Caco-2 (cell line): Measurements from ENCODE around the gene ANKRD42. TPM values are rescaled to one million over a fixed set of nuclear protein-coding genes. Genes with fewer than 3 reads are reported as not detected.

ENCODE experiments used
- BruUV-seq: library from RNA; stranded (reverse); fragments of 400-500 nt; replicated peaks from 2 replicates; lab custom pipeline; 2021; lab: Mats Ljungman, UMichigan
- CTCF ChIA-PET: fragments of 300-600 bp; sonication (Branson Sonifier 250); formaldehyde crosslinking; loops from one replicate; lab custom pipeline; 2022; ENCODE audit warnings: antibody characterized with exemption; lab: Charles Lee
- POLR2A ChIA-PET: fragments of 300-600 bp; sonication (Branson Sonifier 250); formaldehyde crosslinking; loops from one replicate; lab custom pipeline; 2022; ENCODE audit warnings: antibody characterized with exemption; lab: Charles Lee
- DNase-seq, 2 experiments: peaks; one replicate each; pipeline versions ENCODE4 v3.0.0 to v3.0.0-alpha.2; 2020 to 2022
- H3K27me3 ChIP-seq: replicated peaks from 2 replicates; pipeline ENCODE4 v1.6.0; 2011; ENCODE audit warnings: low read length; ENCODE audit not compliant: control insufficient read depth, insufficient read depth
- H3K36me3 ChIP-seq: 2 replicates; pipeline ENCODE4 v1.5.1; 2011; ENCODE audit warnings: low read length; ENCODE audit not compliant: control insufficient read depth, insufficient read depth
- H3K4me1 ChIP-seq: fragments of 250-450 bp; sonication (Bioruptor Pico); 2 replicates; pipeline ENCODE4 v1.5.1; 2020; ENCODE audit warnings: mild to moderate bottlenecking
- H3K4me3 ChIP-seq: 2 replicates; pipeline ENCODE4 v1.5.1; 2011; ENCODE audit warnings: low read depth, mild to moderate bottlenecking, control low read depth, low read length
- H3K9me3 ChIP-seq: fragments of 250-450 bp; sonication (Bioruptor Pico); 2 replicates; pipeline ENCODE4 v1.5.1; 2020; ENCODE audit warnings: mild to moderate bottlenecking, moderate library complexity
- H3K27ac Mint-ChIP-seq: one replicate; pipeline ENCODE4 v1.8.0; 2022; ENCODE audit warnings: mixed read lengths; ENCODE audit not compliant: unreplicated experiment
- H3K27me3 Mint-ChIP-seq: one replicate; pipeline ENCODE4 v1.8.0; 2022; ENCODE audit warnings: mixed read lengths; ENCODE audit not compliant: insufficient read depth, unreplicated experiment
- H3K36me3 Mint-ChIP-seq: one replicate; pipeline ENCODE4 v1.8.0; 2022; ENCODE audit warnings: mild to moderate bottlenecking, mixed read lengths; ENCODE audit not compliant: insufficient read depth, unreplicated experiment
- H3K4me1 Mint-ChIP-seq: one replicate; pipeline ENCODE4 v1.8.0; 2022; ENCODE audit warnings: low read depth, mixed read lengths; ENCODE audit not compliant: unreplicated experiment
- H3K4me3 Mint-ChIP-seq: one replicate; pipeline ENCODE4 v1.8.0; 2022; ENCODE audit warnings: mild to moderate bottlenecking, moderate library complexity, mixed read lengths; ENCODE audit not compliant: unreplicated experiment
- H3K9me3 Mint-ChIP-seq: one replicate; pipeline ENCODE4 v1.8.0; 2022; ENCODE audit warnings: mixed read lengths; ENCODE audit not compliant: unreplicated experiment
- CTCF ChIP-seq, 2 experiments: fragments of 200-600 bp in 1 of 2; IDR thresholded peaks; 1 replicate in 1 of 2; 2 replicates in 1 of 2; pipeline versions ENCODE4 v1.5.1 to v1.8.0; 2011 to 2022; ENCODE audit warnings: antibody characterized with exemption in 1 of 2, control low read depth in 1 of 2, inconsistent platforms in 1 of 2, low read depth in 1 of 2, low read length in 1 of 2, mild to moderate bottlenecking in 1 of 2, moderate library complexity in 1 of 2; ENCODE audit not compliant: insufficient read depth in 1 of 2, severe bottlenecking in 1 of 2, unreplicated experiment in 1 of 2
- intact Hi-C: fragments of 100-400 bp; cut with micrococcal nuclease; formaldehyde crosslinking; loops from one replicate; pipeline ENCODE4 v1.10.0; 2022; ENCODE audit not compliant: unreplicated experiment
- total RNA-seq: library from RNA; stranded (reverse); gene quantifications from 2 replicates; pipeline ENCODE4 v1.2.3, GENCODE V29; 2022

Gene ANKRD42
- total RNA-seq, 1 experiment from 2014 or later: 8.3 TPM

- Mint-ChIP-seq H3K9me3 (no peaks in the 10 kb centered on the region), H3K36me3 (peaks cover 65% of the 10 kb centered on the region), H3K4me1 (peaks cover 22% of the 10 kb centered on the region), H3K27ac (peak overlapping the region; percentile 99), H3K27me3 (no peaks in the 10 kb centered on the region), H3K4me3 (peak overlapping the region; percentile 95)
- Histone ChIP-seq H3K36me3 (no peaks in the 10 kb centered on the region), H3K4me3 (peak overlapping the region; percentile 77), H3K9me3 (no peaks in the 10 kb centered on the region), H3K27me3 (no peaks in the 10 kb centered on the region), H3K4me1 (peaks cover 18% of the 10 kb centered on the region)
- DNase-seq: peak; percentile 68 to 70
- ChIA-PET CTCF (interaction anchor here (1.1 to 2.7 kb wide), 6 partner anchors 42 to 256 kb away, joined by 3 to 29 read pairs (median 10); partner anchors contain the start of genes DDIAS and RAB30), POLR2A (interaction anchor here (0.5 to 3.1 kb wide), 21 partner anchors 9 to 491 kb away, joined by 3 to 57 read pairs (median 5); partner anchors contain the start of genes ANKRD42, DDIAS, PRCP and RAB30)
- BruUV-seq: TSS peak; percentile 50
- intact Hi-C loops: loop anchor here (1.0 to 2.0 kb wide), 2 partner anchors 16 to 149 kb away; no protein-coding TSS in a partner anchor
- TF ChIP-seq CTCF (IDR thresholded peaks at IDR 0.05; ENCODE audit: insufficient read depth in 1 of 2, low read depth in 1 of 2, low read length in 1 of 2, severe bottlenecking in 1 of 2, unreplicated experiment in 1 of 2): no peak
Observed at GRCh38 chr11:83157594-83158356, 35.7 kb upstream of the ANKRD42 start.

- CTCF ChIA-PET: no interaction called here
- POLR2A ChIA-PET: interaction anchor here (0.6 to 3.1 kb wide), 2 partner anchors 257 to 335 kb away, joined by 3 to 34 read pairs; partner anchors contain the start of genes DDIAS and PRCP
- BruUV-seq: no TSS peak
Observed at GRCh38 chr11:83158357-83158786, 35.1 kb upstream of the ANKRD42 start.

More at GRCh38 chr11:83158357-83158786, 35.1 kb upstream of the ANKRD42 start:
- Mint-ChIP-seq H3K4me3 (peak overlapping the region; percentile 95), H3K27ac (peak overlapping the region; percentile 99), H3K9me3 (no peaks in the 10 kb centered on the region), H3K4me1 (peaks cover 22% of the 10 kb centered on the region), H3K36me3 (peaks cover 70% of the 10 kb centered on the region), H3K27me3 (no peaks in the 10 kb centered on the region)
- intact Hi-C loops: no loop called here
- peak in 1 of 2 experiments; percentile 32 for TF ChIP-seq CTCF (IDR thresholded peaks at IDR 0.05; ENCODE audit: insufficient read depth in 1 of 2, low read depth in 1 of 2, low read length in 1 of 2, severe bottlenecking in 1 of 2, unreplicated experiment in 1 of 2)
- Histone ChIP-seq H3K4me3 (peak overlapping the region; percentile 77), H3K36me3 (no peaks in the 10 kb centered on the region), H3K9me3 (no peaks in the 10 kb centered on the region), H3K27me3 (no peaks in the 10 kb centered on the region), H3K4me1 (peaks cover 18% of the 10 kb centered on the region)
- no peak for DNase-seq
